ENCODE results near the gene PRELP.

PRELP gene

DNA sequence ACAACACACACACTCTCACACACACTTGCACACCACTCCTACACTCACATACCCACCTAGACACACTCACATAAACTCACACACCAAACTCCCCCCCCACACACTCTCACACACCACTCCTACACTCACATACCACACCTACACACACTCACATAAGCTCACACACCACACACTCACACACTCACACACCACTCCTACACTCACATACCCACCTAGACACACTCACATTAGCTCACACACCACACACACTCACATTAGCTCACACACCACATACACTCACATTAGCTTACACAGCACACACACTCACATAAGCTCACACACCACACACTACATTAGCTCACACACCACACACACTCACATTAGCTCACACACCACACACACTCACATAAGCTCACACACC, 51.4 kb downstream of the PRELP start:
- no peak for DNase-seq

- no peak for DNase-seq
Measured at GRCh38 chr1:203528063-203528462, 52.5 kb downstream of the PRELP start.

- no peak for DNase-seq
Measured at GRCh38 chr1:203528976-203529835, 53.6 kb downstream of the PRELP start.

- no peak for DNase-seq
Measured at GRCh38 chr1:203531063-203531462, 55.5 kb downstream of the PRELP start.

DNA sequence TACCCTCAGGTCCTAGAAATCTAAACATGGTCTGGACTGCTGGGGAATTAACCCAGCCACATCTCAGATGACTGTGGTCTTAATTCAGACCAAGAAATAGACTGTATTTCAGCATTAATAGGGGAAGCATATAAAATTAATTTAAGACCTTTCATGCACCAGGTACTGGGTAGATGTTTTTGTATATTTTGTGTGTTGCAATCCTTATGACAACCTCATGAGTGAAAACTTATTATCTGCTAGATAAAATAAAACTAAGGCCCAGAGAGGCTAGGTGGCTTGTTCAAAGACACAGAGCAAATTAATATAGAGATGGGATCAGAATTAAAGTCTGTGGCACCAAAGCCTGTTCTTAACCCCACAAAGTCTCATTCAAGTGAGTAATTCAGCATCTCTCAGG, 58.4 kb downstream of the PRELP start:
- no peak for DNase-seq

GRCh38 chr1:203534526-203534925, 58.9 kb downstream of the PRELP start:
- DNase-seq, result no peak

GRCh38 chr1:203536575-203536974, 61.0 kb downstream of the PRELP start:
- DNase-seq, result no peak

- no peak for DNase-seq
Measured at GRCh38 chr1:203536980-203537455, 61.4 kb downstream of the PRELP start.

GRCh38 chr1:203537806-203538464, 62.3 kb downstream of the PRELP start:
- no peak for DNase-seq

- no peak for DNase-seq
Measured at GRCh38 chr1:203538726-203539125, 63.1 kb downstream of the PRELP start.

DNA sequence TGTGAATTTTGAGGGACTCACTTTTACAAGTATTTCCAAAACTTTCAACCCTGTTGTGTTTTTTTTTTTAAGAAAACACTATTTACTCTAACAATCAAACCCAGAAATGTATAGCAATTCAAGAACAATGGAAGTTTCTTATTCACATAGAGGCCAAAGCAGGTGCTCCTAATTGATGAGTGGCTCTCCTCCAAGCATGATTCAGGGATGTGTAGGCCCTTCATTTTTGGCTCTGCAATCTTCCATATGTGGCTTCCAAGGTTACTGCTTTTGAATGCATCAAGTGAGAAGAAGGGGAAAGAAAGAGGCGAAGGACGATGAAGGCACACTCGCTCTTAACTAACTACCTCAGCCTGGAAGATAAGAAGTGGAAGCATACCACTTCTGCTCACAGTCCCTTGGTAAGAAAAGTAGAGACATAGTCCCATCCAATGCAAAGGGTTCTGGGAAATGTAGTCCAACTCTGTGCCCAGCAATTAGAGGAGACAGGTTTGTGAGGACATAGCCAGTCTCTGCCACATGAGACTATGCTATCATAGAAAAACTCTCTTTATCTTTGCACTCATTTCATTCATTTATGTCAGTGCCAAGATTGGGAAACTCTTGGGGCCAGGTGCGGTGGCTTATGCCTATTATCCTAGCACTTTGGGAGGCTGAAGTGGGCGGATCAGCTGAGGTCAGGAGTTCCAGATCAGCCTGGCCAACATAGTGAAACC, 64.4 kb downstream of the PRELP start:
- no peak for DNase-seq

Measured in stimulated activated CD4-positive, alpha-beta T cell treated with anti-CD3 and anti-CD28 coated beads, Interleukin-2, amount 100 ng/mL, for 24 hours (primary cell).